ENCODE data around the gene MAP4K2. TPM values are rescaled to one million over a fixed set of nuclear protein-coding genes. Genes with fewer than 3 reads are reported as not detected.

Gene MAP4K2
- total RNA-seq, 1 donor from 2014 or later, result 202 TPM

GRCh38 chr11:64810891-64811272 is 7.9 kb upstream of the MAP4K2 start:
- H3K4me1 Mint-ChIP-seq (ENCODE audit: unreplicated experiment), result no peaks in the 10 kb centered on the region
- no peak for TF ChIP-seq CTCF (IDR thresholded peaks at IDR 0.05; ENCODE audit: unreplicated experiment)
- DNase-seq (ENCODE audit: low spot score), result no peak
- peaks cover 10% of the 10 kb centered on the region for H3K36me3 Mint-ChIP-seq (ENCODE audit: low read depth, unreplicated experiment)
- peaks cover 12% of the 10 kb centered on the region for H3K27me3 Mint-ChIP-seq (ENCODE audit: unreplicated experiment)
- no peak overlapping the region for H3K27ac Mint-ChIP-seq (ENCODE audit: unreplicated experiment)
- no peaks in the 10 kb centered on the region for H3K9me3 Mint-ChIP-seq (ENCODE audit: unreplicated experiment)
- H3K4me3 Mint-ChIP-seq (ENCODE audit: unreplicated experiment), result peak overlapping the region; percentile 90

- H3K36me3 Mint-ChIP-seq (ENCODE audit: low read depth, unreplicated experiment), result peaks cover 15% of the 10 kb centered on the region
- H3K9me3 Mint-ChIP-seq (ENCODE audit: unreplicated experiment), result no peaks in the 10 kb centered on the region
- TF ChIP-seq CTCF (IDR thresholded peaks at IDR 0.05; ENCODE audit: unreplicated experiment), result no peak
- no peaks in the 10 kb centered on the region for H3K4me1 Mint-ChIP-seq (ENCODE audit: unreplicated experiment)
- peaks cover 15% of the 10 kb centered on the region for H3K27me3 Mint-ChIP-seq (ENCODE audit: unreplicated experiment)
- DNase-seq (ENCODE audit: low spot score), result peak; percentile 95
- H3K27ac Mint-ChIP-seq (ENCODE audit: unreplicated experiment), result no peak within 1 kb of the TSS
- H3K4me3 Mint-ChIP-seq (ENCODE audit: unreplicated experiment), result peak within 1 kb of the TSS; percentile 90
These were observed 7.4 kb upstream of the MAP4K2 start, which contains the start of gene MEN1 for GRCh38 chr11:64810271-64810890. Gene MEN1 (minus strand): TSS chr11:64810551. CDS start chr11:64810109, 442 bp downstream.

GRCh38 chr11:64809781-64810241 is 6.8 kb upstream of the MAP4K2 start:
- DNase-seq (ENCODE audit: low spot score), result peak; percentile 45
- H3K27ac Mint-ChIP-seq (ENCODE audit: unreplicated experiment), result no peak overlapping the region

GRCh38 chr11:64805481-64805880 is 2.5 kb upstream of the MAP4K2 start:
- TF ChIP-seq CTCF (IDR thresholded peaks at IDR 0.05; ENCODE audit: unreplicated experiment), result no peak
- peaks cover 22% of the 10 kb centered on the region for H3K36me3 Mint-ChIP-seq (ENCODE audit: low read depth, unreplicated experiment)
- no peak overlapping the region for H3K4me3 Mint-ChIP-seq (ENCODE audit: unreplicated experiment)
- no peak for DNase-seq (ENCODE audit: low spot score)
- H3K27me3 Mint-ChIP-seq (ENCODE audit: unreplicated experiment), result peaks cover 21% of the 10 kb centered on the region
- H3K9me3 Mint-ChIP-seq (ENCODE audit: unreplicated experiment), result no peaks in the 10 kb centered on the region
- H3K27ac Mint-ChIP-seq (ENCODE audit: unreplicated experiment), result no peak overlapping the region
- peaks cover 12% of the 10 kb centered on the region for H3K4me1 Mint-ChIP-seq (ENCODE audit: unreplicated experiment)

More at GRCh38 chr11:64809781-64810241, 6.8 kb upstream of the MAP4K2 start:
- peak overlapping the region; percentile 90 for H3K4me3 Mint-ChIP-seq (ENCODE audit: unreplicated experiment)
- peaks cover 15% of the 10 kb centered on the region for H3K27me3 Mint-ChIP-seq (ENCODE audit: unreplicated experiment)
- peaks cover 15% of the 10 kb centered on the region for H3K36me3 Mint-ChIP-seq (ENCODE audit: low read depth, unreplicated experiment)
- no peaks in the 10 kb centered on the region for H3K4me1 Mint-ChIP-seq (ENCODE audit: unreplicated experiment)
- no peak for TF ChIP-seq CTCF (IDR thresholded peaks at IDR 0.05; ENCODE audit: unreplicated experiment)
- H3K9me3 Mint-ChIP-seq (ENCODE audit: unreplicated experiment), result no peaks in the 10 kb centered on the region
